ENCODE measurements around the gene CARD8.

- TF ChIP-seq CTCF (IDR thresholded peaks at IDR 0.05), result peak; percentile 90 to 98 (median 96)
- no peak for TF ChIP-seq POLR2A (IDR thresholded peaks at IDR 0.05)
These were observed 35.2 kb upstream of the CARD8 start for GRCh38 chr19:48290771-48291488.
